RCC 7860 (cell line): ENCODE data around the gene TMC2.
"Not testable (repeated sequence)": the region's sequence is repeated elsewhere in the genome, so short reads cannot be mapped to it uniquely, and the experiment has no call there.

Experiments
- DNase-seq: peaks from one replicate; pipeline ENCODE4 v3.0.0-alpha.2; 2015; ENCODE audit warnings: low spot score
- FAIRE-seq: peaks from 2 replicates; lab custom pipeline; 2012; peaks lifted over from hg19 to GRCh38; lab: Jason Lieb, UNC

TMC2 gene

DNA sequence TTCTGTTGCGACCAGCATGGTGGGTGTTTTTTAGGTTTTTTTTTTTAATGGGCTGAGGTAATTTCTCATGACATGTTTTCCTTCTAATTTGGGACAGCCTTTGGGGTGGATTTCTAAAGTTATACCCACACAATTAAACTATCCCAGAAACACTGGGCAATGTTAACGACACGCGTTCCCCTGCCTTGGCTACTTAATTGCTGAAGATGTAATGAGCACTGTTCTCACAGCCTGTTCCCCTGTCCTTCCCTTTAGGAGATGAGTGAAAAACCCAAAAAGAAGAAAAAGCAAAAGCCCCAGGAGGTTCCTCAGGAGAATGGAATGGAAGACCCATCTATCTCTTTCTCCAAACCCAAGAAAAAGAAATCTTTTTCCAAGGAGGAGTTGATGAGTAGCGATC is 121.3 kb downstream of the TMC2 start:
- FAIRE-seq (no peak), DNase-seq (no peak)

- DNase-seq (peak; percentile 32), FAIRE-seq (no peak)
Observed at GRCh38 chr20:2658414-2659354, 122.3 kb downstream of the TMC2 start.

DNA sequence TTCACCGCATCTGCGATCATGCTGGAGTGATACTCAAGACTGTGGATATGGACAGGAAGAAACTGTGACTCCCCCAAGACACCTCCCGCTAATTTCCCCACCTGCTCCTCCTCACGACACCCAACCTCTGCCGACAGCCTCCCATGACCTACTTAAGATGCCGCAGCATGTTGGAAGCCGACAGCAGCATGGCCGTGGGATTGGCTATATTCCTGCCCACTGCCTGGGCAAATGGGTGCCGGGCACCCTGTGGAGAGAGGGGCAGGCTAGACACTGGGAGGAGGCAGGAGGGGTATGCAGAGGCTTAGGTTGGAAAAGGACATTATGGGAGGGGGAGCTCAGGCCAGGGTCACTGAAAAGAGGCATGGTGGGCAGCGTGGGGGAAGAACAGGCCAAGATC is 123.2 kb downstream of the TMC2 start:
- DNase-seq (no peak), FAIRE-seq (no peak)

GRCh38 chr20:2663364-2663886 is 127.1 kb downstream of the TMC2 start:
- DNase-seq (no peak), FAIRE-seq (no peak)

- FAIRE-seq (no peak), DNase-seq (peak; percentile 61)
Observed at GRCh38 chr20:2663887-2664719, 127.7 kb downstream of the TMC2 start, which contains the start of gene IDH3B. Gene IDH3B, minus strand, starts transcription at chr20:2664216. Its CDS starts 28 bp downstream, at chr20:2664188.

DNA sequence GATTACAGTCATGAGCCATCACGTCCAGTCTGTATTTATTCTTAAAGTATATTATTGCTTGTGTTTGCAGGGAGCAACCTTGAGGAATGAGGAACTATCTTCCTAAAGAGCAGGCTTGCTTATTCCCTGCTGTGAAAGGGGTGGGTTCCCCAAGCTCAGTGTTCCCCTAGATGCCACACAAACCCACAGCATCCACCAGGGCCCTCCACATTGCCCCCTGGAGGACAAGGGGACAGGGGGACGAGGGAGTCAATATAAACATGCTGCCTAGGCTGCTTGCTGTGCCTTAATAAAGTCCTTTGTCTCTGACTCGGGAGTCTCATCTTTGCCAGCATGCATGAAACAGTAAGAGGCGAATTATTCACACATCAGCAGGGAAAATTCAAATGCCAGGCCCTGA is 135.6 kb downstream of the TMC2 start:
- FAIRE-seq: no peak
- no peak for DNase-seq

GRCh38 chr20:2672446-2672845 is 136.1 kb downstream of the TMC2 start:
- FAIRE-seq (no peak), DNase-seq (no peak)

GRCh38 chr20:2673453-2673852 is 137.1 kb downstream of the TMC2 start:
- FAIRE-seq (no peak), DNase-seq (no peak)

- no peak for DNase-seq
- no peak for FAIRE-seq
Observed at GRCh38 chr20:2680046-2680445, 143.7 kb downstream of the TMC2 start.

GRCh38 chr20:2682040-2682439 is 145.7 kb downstream of the TMC2 start:
- not testable (repeated sequence) for FAIRE-seq, DNase-seq

DNA sequence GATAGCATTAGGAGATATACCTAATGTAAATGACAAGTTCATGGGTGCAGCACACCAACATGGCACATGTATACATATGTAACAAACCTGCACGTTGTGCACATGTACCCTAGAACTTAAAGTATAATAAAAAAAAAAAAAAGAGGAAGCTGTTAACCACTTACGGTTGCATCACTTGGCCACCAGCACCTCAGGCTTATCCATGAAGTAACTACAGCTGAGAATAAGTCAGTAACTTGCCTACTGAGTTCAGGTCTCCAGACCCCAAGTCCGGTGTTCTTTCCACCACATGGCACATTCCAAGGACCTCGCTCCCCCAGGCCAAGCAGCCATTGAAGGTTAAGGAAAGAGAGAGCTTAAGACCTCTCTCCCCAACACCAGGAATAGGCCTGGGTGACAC is 148.4 kb downstream of the TMC2 start:
- not testable (repeated sequence) for FAIRE-seq, DNase-seq

DNA sequence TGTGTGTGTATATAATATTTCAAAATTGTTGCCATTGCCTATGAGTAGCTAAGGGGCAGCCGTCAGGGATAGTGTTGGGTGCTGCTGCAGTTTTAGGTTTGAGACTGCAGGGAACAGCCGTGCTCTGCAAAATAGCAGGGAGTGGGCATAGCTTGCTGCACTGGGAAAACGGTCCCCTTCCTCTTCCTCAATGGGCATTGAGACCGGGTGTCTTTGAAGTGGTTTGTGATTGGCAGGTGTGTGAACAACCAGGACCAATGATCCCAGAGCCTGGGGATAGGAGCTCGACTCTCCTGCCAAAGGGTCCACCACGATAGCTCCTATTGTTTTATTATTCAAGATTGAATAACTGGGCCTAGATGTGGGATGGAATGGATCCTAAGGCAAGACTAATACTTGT is 151.1 kb downstream of the TMC2 start:
- FAIRE-seq: no peak
- no peak for DNase-seq

- DNase-seq: no peak
- no peak for FAIRE-seq
Observed at GRCh38 chr20:2688041-2688591, 151.7 kb downstream of the TMC2 start.

DNA sequence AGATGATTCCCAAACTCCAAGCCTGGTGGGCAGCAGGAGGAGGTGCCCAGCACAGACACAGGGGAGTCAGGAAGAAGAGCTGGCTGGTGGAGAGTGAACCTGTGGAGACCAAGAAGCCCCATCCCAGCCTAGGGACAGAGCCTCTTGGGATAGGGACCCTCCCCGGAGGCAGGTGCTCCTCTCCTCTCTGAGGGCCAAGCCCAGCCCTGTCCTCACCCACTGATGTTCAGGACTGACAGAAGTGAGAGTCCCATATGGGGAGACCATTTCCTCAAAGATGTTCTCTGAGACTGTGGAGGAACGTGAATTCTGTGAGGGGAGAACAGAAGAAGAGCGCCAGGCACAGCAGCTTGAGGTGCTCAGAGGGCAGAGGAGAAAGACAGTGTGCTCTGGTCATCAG is 153.8 kb downstream of the TMC2 start:
- FAIRE-seq: no peak
- DNase-seq: no peak

DNA sequence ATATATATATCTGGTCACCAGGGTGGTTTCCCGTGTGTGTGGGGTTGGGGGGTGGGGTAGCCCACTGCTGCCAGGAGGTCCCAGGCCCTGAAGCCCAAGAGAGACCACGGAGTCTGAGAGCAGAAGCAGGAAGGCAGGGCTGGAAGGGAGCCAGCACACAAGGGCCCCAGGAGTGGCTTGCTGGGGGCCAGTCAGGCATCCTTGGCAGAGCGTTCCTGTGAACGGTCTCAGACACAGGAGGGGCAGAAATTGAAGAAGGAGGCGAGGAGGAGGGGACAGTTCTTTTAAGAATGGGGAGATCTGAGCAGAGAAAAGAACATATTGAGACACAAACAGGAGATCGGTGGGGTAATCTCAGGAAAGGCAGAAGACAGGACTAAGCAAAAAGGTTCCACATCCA is 154.3 kb downstream of the TMC2 start:
- DNase-seq (no peak), FAIRE-seq (no peak)

GRCh38 chr20:2691127-2691526 is 154.8 kb downstream of the TMC2 start:
- FAIRE-seq: no peak
- no peak for DNase-seq
